IPS-11a (cell line): ENCODE measurements around the gene MGST2.

ENCODE experiments used
- H3K4me3 ChIP-seq: one replicate; pipeline ENCODE4 v1.5.1; 2013; ENCODE audit warnings: low read depth, low read length, control low read depth

The MGST2 gene

DNA sequence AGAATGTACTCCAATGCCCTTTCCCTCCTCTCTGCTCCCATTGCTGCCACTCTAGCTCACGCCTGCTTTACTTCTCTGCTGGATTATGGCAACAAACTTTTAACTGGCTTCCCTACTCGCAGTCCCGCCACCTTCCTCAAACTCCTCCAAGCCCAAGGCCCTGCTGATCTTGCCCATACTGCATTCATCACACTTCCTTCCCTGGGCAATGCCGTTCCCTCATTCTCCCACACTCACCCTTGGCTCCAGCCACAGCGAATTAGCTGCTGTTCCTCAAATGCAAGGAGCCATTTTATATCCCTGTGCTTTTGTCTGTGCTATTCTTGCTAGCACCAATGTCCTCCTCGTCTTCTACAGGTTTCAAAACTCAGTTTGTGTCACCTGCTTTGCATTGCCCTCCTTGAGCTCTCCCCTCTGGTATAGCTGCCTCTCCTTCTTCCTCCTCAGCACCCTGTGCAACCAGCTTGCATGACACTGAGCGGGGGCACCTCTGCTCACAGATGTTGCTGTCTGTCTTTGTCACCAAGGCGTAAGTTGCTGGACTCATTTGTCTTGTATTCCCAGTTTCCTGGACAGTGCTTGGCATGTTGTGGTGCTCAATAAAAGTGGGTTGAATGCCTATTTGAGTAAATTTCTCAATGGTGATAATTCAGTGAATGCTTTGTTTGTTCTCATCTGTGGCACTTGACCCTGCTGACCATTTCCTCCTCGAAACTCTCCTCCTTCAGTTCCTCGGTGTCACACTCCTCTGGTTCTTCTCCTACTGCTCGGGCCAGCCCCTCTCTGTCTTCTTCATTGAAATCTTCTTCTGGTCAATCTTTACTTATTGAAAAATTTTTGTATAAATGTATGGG lies 22.4 kb upstream of the MGST2 start:
- no peak overlapping the region for H3K4me3 ChIP-seq

DNA sequence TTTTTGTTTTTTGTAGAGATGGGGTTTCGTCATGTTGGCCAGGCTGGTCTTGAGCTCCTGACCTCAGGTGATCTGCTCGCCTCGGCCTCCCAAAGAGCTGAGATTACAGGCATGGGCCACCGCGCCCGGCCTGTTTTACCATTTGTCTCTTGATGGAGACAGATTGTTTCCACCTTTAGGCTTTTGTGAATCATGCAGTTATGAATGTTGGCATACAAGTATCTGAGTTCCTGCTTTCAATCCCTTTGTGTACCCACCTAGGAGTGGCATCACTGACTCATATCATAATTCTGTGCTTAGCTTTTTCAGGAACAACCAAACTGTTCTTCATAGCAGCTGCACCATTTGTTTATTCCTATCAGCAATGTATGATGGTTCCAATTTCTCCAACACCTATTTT lies 20.2 kb upstream of the MGST2 start:
- no peak overlapping the region for H3K4me3 ChIP-seq

DNA sequence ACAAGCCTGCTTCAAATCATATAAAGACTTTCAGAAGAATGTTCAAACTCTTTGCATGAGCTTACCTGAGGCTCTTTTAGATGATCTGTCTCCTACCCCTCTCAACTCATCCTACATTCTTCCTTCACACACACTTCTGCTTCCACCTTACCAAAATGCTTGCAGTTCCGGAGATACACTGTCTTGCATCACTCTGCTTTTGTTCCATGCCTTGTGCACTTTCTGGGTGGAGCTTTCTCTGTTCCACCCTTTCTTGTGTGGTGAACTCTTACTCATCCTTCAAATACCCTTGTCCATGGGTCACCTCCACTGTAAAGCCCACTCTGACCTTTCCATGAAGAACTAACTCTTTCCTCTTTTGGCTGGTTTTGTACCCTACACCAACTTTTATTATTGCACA lies 18.4 kb upstream of the MGST2 start:
- no peak overlapping the region for H3K4me3 ChIP-seq

DNA sequence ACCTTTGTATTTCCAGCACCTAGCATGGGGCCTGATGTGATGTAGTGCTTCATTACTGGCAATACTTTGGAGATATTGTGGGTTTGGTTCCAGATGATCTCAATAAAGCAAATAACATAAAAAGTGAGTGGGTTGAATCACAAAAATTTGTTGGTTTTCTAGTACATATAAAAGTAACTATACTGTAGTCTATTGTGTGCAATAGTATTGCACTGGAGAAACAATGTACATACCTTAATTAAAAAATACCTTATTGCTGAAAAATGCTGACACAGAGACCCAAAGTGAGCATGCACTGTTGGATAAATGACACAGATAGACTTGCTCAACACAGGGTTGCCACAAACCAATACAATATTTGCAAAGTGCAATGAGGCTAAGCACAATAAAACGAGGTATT lies 17.7 kb upstream of the MGST2 start:
- no peak overlapping the region for H3K4me3 ChIP-seq

DNA sequence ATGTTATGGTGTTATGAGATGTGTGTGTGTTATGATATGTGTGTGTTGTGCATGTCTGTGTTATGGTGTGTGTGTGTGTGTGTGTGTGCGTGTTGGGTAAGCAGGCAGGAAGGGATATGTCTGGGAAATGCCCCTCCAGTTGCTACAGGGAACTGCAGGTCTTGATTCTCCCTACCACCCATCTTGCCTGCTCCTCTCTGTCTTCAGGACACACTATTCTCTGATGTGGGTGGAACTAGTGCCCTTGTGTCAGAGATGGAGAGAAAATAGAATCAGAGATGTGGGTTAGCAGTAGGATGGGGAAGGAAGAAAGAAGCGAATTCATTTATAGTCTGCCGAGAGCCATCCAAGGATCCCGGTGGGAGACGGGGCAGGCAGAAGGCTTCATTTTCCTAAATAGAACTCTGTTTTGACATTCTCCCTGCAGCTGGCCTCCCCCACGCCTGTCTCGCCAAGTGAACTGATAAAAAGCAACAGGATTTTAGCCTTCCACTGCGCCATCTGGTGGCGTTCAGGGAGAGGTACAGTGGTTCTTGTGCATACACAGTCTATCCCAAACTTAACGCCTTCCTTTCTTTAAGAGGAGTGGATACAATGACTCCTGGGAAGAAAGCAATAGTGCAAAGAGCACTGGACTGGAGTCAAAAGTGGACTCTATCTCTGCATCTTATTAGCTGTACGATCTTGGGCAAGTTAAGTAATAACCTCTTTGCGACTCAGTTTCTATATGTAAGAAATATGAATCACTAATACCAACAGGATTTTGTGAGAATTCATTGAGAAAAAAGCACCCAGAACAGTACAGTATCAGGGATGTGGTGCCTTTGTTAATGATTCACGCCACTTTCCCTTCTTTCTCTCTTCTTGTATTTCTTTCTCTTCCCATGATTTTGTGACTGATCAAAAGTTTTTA lies 14.1 kb upstream of the MGST2 start:
- no peak overlapping the region for H3K4me3 ChIP-seq

DNA sequence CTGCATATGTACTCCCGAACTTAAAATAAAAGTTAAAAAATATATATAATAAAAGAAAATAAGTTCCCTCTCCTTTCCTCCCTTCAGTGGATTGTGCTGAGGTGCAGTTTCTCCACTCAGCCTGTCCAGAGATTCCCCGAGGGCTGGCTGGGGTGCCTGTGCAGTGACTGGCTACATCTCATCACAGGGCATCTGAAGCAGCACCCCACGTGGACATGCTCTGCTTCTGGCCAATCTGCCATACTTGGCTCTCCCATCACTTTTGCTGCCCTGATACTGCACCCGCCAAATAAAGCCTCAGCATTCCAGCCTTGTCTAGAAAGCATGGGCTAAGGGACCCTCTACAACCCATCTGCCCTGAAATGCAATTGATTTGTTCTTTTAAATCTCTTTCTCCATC lies 11.1 kb upstream of the MGST2 start:
- no peak overlapping the region for H3K4me3 ChIP-seq

DNA sequence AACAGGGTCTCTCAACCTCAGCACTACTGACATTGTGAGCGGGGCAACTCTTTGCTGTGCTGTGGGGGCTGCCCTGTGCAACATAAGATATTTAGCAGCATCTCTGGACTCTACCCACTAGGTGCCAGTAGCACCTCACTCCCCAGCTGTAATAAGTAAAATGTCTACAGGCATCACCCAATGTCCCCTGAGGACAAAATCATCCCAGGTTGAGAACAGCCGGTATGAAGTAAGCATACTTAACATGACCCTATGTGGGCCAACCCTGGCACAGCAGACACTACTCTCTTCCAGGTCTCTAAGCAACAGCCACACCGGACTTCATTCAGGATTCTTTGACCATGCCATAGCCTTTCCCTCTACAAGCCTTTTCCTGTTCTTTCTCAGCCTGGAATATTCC lies 10.5 kb upstream of the MGST2 start:
- no peak overlapping the region for H3K4me3 ChIP-seq

DNA sequence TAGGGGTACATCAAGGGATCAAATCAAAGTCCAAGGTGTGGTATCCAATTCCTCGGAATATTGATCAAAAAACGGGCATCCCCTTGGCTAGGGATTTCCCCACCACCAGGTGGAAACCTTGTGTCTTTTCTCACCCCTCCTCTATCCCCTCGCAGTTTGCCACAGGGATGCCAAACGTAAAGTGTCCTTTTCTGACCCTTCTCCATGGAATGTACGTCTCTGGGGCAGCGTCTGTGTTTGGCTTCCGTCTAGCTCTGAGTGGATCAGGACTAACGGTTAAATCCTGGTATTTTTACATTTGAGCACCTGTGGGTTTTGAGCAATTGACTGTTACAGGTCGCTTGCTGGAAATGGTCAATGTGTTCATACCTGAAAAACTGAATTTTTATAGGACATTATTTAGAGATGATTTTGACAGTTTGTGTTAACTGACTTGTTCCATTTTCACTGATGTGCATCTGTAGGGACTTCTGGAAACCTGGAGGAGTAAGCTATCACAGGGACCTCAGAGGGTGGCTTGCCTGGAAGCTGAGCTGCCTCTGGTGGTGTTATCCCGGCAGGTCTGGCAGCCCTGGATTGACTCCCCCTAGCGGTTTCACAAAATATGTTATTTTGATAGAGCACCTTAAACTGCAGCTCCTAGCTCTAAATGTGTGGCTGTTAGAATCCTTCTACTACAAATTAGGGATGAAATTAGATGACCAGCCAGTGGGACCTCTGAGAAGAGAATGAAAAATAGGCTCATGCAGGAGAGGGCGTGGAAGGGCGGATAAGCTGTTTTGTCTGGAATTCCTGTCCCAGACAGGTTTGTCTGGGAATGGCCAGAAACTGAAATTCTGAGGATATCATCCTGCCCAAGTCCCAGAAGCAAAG lies 8.8 kb upstream of the MGST2 start:
- H3K4me3 ChIP-seq, result no peak overlapping the region

DNA sequence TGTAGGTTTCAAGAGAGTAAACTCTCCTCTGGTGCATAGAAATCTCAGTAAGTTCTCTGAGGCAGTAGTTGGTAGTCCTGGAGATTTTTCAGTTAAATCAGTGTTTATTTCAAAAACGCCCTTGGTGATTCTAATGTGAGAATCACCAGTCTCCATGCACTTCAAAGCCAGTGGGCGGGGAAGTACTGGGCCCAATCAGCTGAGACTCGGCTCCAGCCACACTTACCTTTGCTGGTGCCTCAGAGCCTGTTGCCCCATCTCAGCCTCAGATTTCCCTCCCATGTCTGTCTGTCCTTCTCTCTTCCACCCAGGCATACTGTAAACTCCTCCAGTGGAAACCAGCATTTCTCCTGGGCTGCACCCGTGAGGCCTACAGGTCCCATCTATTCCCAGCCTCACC lies 7.4 kb upstream of the MGST2 start:
- H3K4me3 ChIP-seq, result no peak overlapping the region

DNA sequence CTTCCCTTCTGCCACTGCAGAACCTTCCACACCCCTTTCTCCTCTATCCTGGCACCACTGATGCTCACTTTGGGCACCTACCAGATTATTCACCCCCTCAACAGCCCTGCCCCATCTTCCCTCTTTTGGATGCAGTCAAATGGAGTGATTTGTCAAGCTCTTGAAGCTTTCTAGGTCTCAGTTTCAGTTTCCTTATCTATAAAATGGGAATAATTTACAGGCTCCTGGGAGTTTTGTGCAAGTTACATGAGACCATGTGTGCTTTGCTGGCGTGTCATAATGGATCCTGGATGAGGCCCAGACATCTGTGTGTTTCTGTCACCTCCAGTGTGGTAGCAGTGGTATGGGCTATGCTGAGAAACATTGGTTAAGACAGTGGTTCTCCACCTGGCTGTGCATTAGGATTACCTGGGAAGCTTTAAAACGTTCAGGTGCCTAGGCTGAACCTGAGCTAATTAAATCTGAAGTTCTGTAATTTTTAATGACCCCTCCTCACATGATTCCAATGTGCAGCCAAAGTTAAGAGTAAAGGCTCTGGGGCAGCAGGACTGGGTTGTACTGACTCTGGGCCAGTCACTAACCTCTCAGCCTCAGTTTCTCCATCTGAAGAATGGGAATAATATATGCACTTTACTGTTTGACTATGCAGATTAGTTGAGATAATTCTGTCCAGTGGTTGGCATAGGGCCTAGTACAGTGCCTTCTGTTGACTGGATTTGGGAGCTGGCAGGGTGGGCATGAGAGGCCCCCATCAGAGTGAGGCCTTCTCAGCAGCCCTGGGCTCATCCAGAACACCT lies 6.8 kb upstream of the MGST2 start:
- H3K4me3 ChIP-seq, result no peak overlapping the region

DNA sequence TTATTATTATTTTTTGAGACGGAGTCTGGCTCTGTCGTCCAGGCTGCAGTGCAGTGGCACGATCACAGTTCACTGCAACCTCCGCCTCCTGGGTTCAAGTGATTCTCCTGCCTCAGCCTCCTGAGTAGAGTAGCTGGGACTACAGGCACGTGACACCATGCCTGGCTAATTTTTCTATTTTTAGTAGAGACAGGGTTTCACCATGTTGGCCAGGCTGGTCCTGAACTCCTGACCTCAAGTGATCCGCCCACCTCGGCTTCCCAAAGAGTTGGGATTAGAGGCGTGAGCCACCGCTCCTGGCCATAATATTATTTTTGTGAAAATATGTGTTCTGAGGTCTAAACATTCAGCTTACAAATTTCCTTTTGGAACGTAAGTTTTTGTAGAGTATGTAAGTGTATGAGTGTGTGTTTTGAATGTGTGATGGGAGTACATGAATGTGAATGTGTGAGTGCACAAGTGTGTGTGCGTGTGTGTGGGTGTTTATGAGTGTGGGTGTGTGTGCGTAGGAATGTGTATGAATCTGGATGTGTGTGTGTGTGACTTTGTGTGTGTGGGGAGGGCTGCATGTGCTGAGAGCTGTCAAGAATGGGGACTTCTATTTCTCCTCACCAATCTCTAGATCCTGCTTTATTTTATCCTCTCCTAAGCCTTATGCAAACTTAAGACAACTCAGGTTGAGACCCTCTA lies 5.7 kb upstream of the MGST2 start:
- no peak overlapping the region for H3K4me3 ChIP-seq

DNA sequence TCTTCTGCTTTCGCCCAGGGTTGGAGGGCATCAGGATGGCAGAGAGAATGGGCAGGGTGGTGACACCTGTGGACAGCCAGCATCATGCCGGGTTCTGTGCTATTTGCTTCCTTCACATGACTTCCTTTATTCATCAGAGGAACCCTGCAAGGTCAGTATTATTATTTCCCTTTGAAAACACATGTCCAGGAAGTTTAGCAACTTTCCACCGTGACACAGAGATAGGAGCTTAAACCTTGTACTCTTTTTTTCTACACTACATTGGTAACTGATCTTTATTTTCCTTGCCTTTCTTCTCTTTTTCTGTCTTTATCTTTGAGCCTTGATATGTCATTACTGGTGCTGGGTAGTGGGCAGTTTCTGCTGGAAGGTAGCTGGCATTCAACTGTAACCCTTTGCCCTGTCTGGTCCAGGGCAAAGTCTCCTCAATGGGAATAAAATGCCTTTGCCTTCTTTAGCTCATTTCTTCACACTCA lies 5.0 kb upstream of the MGST2 start:
- H3K4me3 ChIP-seq, result no peak overlapping the region

DNA sequence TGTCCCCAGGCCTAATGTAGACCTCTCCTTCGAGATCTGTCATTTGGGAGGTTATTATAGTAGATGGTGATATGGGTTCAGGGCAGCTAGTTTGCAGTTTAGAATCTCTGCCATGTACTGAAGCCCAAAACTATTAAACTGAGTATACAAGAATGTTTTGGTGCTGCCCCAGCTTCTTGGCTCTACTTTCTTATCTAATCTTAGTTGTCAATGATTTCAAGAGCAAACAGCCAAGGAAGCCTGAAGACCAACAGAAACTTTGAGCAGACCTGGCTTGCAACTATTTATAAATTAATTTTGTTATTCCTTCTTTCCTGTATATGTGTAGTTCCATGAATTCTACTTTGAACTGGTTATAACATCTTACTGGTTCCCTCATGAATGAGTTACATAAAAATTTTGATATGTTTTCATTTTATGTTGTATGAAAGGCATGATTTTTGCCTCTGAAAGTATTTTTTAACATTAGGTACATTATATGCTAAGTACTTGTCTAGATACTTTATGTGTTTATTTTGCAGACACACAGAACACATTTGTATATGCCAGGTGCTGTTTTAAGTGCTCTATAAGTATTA lies 2.0 kb upstream of the MGST2 start:
- H3K4me3 ChIP-seq, result no peak overlapping the region

DNA sequence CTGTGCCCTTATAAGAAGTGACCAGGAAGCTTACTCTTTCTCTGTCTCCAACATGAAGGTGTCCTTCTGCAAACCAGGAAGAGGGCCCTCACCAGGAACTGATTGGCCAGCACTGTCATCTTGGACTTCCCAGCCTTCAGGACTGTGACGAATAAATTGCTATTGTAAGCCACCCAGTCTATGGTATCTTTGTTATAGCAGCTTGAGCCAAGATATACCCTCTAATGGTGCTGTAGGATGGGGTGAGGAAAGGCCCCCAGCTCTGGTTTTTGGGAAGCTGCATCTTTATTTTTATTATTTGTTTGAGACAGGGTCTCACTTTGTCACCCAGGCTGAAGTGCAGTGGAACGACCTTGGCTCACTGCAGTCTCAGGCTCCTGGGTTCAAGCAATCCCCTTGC lies 1.2 kb upstream of the MGST2 start:
- no peak overlapping the region for H3K4me3 ChIP-seq

DNA sequence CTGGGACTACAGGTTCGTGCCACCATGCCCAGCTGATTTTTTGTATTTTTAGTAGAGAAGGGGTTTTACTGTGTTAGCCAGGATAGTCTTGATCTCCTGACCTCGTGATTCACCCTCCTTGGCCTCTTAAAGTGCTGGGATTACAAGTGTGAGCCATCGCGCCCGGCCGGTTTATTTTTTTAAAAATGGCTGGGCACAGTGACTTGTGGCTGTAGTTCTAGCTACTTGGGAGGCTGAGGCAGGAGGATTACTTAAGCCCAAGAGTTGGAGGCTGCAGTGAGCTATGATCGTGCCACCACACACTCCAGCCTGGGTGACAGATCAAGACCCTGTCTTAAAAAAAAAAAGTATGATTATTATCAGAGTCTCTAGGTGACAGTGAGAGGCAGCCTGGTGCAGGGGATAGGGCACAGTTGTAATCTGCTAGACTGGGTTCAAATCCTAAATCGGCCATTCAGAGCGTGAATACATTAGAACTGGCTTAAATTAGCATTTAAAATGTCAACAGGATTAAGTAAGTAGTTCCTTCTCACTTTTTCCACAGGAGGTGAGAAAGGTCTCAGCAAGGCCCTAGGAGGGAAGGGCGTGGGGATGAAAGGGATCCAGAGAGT lies 435 bp upstream of the MGST2 start:
- peak overlapping the region; percentile 52 for H3K4me3 ChIP-seq

DNA sequence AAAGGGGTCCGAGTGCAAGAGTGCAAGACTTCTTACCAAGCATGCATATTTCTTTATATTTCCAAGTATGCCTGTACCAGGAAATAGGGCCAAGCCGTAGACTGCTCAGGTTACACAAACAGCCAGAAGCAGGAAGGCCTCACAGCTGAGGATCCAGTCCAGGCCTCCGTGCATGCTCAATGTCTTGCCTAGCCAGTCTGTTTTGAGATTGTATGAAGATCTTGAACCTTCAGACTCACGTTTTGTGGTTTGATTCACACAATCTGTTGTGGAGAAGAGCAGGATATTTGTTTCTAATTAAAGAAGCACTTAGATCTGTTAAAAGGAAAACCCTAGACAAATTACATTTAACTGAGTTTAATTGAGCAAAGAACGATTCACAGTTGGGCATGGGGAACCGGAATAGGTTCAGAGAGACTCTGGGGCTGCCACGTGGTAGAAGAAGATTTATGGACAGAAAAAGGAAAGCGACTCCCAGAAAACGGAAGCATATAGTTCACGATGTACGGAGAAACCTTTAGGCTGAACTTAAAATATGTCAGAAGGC lies 1.2 kb downstream of the MGST2 start:
- H3K4me3 ChIP-seq, result no peak overlapping the region

DNA sequence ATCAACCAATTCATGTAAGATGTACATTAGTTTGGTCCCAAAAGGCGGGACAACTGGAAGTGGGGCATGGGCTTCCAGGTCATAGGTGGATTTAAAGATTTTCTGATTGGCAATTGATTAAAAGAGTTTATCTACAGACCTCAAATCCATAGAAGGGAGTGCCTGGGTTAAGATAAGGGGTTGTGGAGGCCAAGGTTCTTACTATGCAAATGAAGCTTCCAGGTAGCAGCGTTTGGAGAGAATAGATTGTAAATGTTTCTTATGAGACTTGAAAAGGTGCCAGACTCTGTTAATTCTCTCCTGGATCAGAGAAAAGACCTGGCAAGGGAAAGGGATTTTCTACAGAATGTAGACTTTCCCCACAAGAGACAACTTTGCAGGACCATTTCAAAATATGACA lies 2.4 kb downstream of the MGST2 start:
- no peak overlapping the region for H3K4me3 ChIP-seq

DNA sequence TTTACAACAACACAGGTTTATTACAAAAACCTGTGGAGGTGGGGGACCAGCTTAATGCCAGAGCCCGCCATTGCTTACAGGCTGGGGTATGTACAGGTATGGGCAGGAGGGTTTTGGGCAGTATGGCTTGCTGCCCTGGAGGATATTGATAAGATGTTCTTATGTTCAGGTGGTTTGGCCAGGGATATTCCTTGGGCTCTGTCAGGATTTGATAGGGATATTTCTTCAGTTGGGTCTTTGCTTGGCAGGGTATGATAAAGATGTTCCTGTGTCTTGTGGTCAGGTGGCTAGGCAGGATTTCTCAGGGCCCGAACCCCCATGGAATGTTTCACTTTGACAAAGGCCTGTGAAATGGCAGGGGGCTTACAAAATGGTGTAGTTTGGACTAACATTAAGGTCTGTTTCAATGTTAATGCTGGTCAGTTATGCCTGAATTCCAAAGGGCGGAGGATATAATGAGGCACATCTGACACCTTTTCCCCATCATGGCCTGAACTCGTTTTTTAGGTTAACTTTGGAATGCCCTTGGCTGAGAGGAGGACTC lies 3.1 kb downstream of the MGST2 start:
- no peak overlapping the region for H3K4me3 ChIP-seq
